ENCODE data around the gene ARHGEF4. TPM values are rescaled to one million over a fixed set of nuclear protein-coding genes. Genes with fewer than 3 reads are reported as not detected.

The ARHGEF4 gene
- polyA plus RNA-seq, 3 donors, result 0.05 TPM; not detected in 2

DNA sequence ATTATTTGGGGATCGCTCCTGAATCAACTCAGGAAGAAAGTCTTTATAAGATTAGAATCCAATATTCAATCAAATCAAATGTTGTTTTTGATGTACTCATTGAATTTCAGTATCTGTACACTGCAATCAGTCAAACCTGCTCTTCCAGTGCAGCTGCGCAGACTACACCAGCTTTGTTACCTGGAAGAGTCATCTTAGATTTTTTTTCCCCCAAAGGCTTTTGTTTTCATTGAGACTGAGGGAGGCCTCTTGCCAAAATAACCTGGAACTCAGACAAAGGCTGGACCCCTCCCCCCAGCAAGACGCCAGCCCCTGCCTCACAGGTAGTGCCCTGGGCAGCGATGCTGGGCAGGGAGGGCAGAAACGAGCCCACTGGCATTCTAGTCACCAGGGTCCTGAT is 74.8 kb downstream of the ARHGEF4 start:
- Histone ChIP-seq H3K4me2 (replicated peaks; ENCODE audit: extremely low read depth, low read length, poor library complexity, severe bottlenecking) (no peak overlapping the region), H2AFZ (ENCODE audit: insufficient read depth, low read depth, low read length, poor library complexity, severe bottlenecking) (no peak overlapping the region), H3K27me3 (ENCODE audit: control insufficient read depth in 2 of 2, insufficient read depth in 2 of 2, low read length in 2 of 2) (peaks cover 0 to 7% of the 10 kb centered on the region in 2 donors), H3K36me3 (replicated peaks in 1 of 2; ENCODE audit: control insufficient read depth in 1 of 2, insufficient read depth in 2 of 2, low read length in 2 of 2) (no peaks in the 10 kb centered on the region), H3K4me3 (replicated peaks in 1 of 3; ENCODE audit: low read depth in 2 of 3, low read length in 3 of 3) (no peak overlapping the region), H3K4me1 (ENCODE audit: control insufficient read depth in 1 of 2, insufficient read depth in 2 of 2, low read length in 2 of 2) (no peaks in the 10 kb centered on the region), H4K20me1 (ENCODE audit: insufficient read depth, low read length) (no peaks in the 10 kb centered on the region), H3K9ac (ENCODE audit: insufficient read depth, low read length, poor library complexity, severe bottlenecking) (no peak overlapping the region), H3K79me2 (ENCODE audit: insufficient read depth, low read length) (no peaks in the 10 kb centered on the region), H3K9me3 (replicated peaks in 1 of 2; ENCODE audit: control insufficient read depth in 1 of 2, insufficient read depth in 1 of 2, low read length in 2 of 2) (peaks cover 0 to 5% of the 10 kb centered on the region in 2 donors), H3K27ac (ENCODE audit: low read depth in 1 of 2, low read length in 2 of 2) (no peak overlapping the region)
- Mint-ChIP-seq H3K27me3 (ENCODE audit: low read depth in 3 of 3) (peaks cover 8 to 29% (median 8%) of the 10 kb centered on the region in 3 donors), H3K4me1 (no peaks in the 10 kb centered on the region), H3K9me3 (peaks cover 0 to 5% (median 0%) of the 10 kb centered on the region in 7 donors), H3K27ac (no peak overlapping the region), H3K4me3 (no peak overlapping the region), H3K36me3 (no peaks in the 10 kb centered on the region)
- 89% methylated on average over 3 of the region's 5 CpGs for whole genome bisulfite sequencing (ENCODE audit: insufficient coverage)
- TF ChIP-seq, protein P1, sequence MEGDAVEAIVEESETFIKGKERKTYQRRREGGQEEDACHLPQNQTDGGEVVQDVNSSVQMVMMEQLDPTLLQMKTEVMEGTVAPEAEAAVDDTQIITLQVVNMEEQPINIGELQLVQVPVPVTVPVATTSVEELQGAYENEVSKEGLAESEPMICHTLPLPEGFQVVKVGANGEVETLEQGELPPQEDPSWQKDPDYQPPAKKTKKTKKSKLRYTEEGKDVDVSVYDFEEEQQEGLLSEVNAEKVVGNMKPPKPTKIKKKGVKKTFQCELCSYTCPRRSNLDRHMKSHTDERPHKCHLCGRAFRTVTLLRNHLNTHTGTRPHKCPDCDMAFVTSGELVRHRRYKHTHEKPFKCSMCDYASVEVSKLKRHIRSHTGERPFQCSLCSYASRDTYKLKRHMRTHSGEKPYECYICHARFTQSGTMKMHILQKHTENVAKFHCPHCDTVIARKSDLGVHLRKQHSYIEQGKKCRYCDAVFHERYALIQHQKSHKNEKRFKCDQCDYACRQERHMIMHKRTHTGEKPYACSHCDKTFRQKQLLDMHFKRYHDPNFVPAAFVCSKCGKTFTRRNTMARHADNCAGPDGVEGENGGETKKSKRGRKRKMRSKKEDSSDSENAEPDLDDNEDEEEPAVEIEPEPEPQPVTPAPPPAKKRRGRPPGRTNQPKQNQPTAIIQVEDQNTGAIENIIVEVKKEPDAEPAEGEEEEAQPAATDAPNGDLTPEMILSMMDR (IDR thresholded peaks at IDR 0.05), result no peak
- no peak for DNase-seq
- intact Hi-C loops (cut with micrococcal nuclease), result no loop called here

DNA sequence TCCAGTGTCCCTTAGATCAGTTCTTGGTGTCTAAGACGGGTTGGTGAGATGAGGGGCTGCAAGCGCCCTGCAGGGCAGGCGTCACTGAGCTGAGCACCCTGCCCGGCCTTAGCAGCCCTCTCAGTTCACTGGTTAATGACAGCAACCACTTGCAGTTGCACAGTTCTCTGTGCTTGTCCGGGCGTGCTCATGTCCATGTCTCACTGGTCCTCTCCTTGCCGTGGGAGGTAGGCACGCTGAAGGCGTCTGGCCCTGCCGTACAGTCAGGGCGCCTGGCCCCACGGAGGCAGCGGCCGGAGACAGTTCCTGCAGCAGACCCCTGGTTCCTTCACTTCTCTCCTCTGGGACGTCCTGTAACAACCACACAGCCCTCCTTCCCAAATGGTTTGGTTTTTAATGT is 75.3 kb downstream of the ARHGEF4 start:
- Histone ChIP-seq H4K20me1 (ENCODE audit: insufficient read depth, low read length) (no peaks in the 10 kb centered on the region), H3K4me2 (replicated peaks; ENCODE audit: extremely low read depth, low read length, poor library complexity, severe bottlenecking) (no peak overlapping the region), H2AFZ (ENCODE audit: insufficient read depth, low read depth, low read length, poor library complexity, severe bottlenecking) (no peak overlapping the region), H3K9ac (ENCODE audit: insufficient read depth, low read length, poor library complexity, severe bottlenecking) (no peak overlapping the region), H3K4me3 (replicated peaks in 1 of 3; ENCODE audit: low read depth in 2 of 3, low read length in 3 of 3) (no peak overlapping the region), H3K9me3 (replicated peaks in 1 of 2; ENCODE audit: control insufficient read depth in 1 of 2, insufficient read depth in 1 of 2, low read length in 2 of 2) (peaks cover 0 to 5% of the 10 kb centered on the region in 2 donors), H3K79me2 (ENCODE audit: insufficient read depth, low read length) (no peaks in the 10 kb centered on the region), H3K27me3 (ENCODE audit: control insufficient read depth in 2 of 2, insufficient read depth in 2 of 2, low read length in 2 of 2) (peaks cover 0 to 12% of the 10 kb centered on the region in 2 donors), H3K27ac (ENCODE audit: low read depth in 1 of 2, low read length in 2 of 2) (no peak overlapping the region), H3K36me3 (replicated peaks in 1 of 2; ENCODE audit: control insufficient read depth in 1 of 2, insufficient read depth in 2 of 2, low read length in 2 of 2) (no peaks in the 10 kb centered on the region), H3K4me1 (ENCODE audit: control insufficient read depth in 1 of 2, insufficient read depth in 2 of 2, low read length in 2 of 2) (no peaks in the 10 kb centered on the region)
- H3K9me3 Mint-ChIP-seq, result peaks cover 0 to 3% (median 0%) of the 10 kb centered on the region in 7 donors
- H3K4me3 Mint-ChIP-seq, result no peak overlapping the region
- TF ChIP-seq, protein P1 (IDR thresholded peaks at IDR 0.05), result no peak
- intact Hi-C loops (cut with micrococcal nuclease), result no loop called here
- no peak overlapping the region for H3K27ac Mint-ChIP-seq
- 91% methylated on average over 13 of the region's 15 CpGs for WGBS (ENCODE audit: insufficient coverage)
- H3K4me1 Mint-ChIP-seq, result no peaks in the 10 kb centered on the region
- peaks cover 8 to 35% (median 13%) of the 10 kb centered on the region in 3 donors for H3K27me3 Mint-ChIP-seq (ENCODE audit: low read depth in 3 of 3)
- no peaks in the 10 kb centered on the region for H3K36me3 Mint-ChIP-seq
- DNase-seq, result no peak

Data from CD14-positive monocyte (primary cell).